ENCODE data around the gene CSNK1G1.
A peak's percentile ranks its signal among the peaks of the same experiment; 100 is the strongest.

Gene CSNK1G1

DNA sequence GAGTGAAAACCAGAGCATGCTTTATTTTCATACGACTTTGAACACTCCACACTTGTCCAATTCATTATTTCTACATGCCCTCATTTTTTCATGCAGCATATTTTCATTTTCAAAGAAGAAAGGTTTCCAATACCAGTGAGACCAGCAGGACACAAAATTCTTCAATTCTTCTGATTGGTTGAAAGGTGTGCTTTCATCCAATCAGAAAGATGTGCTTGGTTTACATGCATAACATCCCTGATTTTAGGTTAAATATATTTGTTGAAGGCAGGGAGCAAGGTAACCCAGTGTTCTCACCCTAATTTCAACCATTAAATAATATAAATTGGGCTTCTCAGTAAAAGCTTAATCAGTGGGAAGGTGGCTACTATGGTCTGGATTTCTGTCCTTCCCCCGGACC, 145.6 kb downstream of the CSNK1G1 start:
- TF ChIP-seq, protein P1, sequence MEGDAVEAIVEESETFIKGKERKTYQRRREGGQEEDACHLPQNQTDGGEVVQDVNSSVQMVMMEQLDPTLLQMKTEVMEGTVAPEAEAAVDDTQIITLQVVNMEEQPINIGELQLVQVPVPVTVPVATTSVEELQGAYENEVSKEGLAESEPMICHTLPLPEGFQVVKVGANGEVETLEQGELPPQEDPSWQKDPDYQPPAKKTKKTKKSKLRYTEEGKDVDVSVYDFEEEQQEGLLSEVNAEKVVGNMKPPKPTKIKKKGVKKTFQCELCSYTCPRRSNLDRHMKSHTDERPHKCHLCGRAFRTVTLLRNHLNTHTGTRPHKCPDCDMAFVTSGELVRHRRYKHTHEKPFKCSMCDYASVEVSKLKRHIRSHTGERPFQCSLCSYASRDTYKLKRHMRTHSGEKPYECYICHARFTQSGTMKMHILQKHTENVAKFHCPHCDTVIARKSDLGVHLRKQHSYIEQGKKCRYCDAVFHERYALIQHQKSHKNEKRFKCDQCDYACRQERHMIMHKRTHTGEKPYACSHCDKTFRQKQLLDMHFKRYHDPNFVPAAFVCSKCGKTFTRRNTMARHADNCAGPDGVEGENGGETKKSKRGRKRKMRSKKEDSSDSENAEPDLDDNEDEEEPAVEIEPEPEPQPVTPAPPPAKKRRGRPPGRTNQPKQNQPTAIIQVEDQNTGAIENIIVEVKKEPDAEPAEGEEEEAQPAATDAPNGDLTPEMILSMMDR (conservative IDR thresholded peaks at IDR 0.05; ENCODE audit: control insufficient read depth, insufficient read depth, low read depth, low read length) = no peak
- no peak for DNase-seq (ENCODE audit: low read depth)
- no peak overlapping the region for H3K4me3 ChIP-seq (ENCODE audit: control insufficient read depth, low read depth, low read length)

DNA sequence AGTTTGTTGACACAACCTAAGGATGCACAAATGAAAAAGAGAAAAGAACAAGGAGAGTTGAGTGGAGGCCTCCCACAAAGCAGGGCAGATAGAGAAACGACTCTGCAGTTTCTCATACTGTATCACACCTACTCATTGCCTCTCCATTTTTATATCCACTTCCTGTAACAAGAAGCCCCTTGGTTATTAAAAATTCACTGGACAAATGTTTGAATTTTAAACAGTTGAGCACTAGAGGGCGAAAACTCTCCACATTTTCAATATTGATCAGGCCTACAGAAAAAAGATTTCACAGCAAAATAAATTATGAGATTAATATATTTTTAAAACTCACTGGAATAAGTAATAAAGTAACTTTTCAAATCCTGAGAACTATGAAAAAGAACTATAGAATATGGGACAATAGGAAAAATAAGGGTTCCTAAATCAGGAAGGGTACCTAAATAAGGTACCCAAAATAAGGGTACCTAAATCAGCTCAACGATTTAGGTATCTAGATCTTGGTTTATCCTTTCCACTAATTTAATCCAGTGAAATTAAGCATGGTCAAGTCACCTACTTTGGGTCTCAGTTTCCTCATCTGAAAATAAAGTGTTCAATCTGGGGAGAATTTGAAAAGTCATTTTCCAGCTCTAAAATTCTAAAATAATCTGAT, 146.2 kb downstream of the CSNK1G1 start:
- TF ChIP-seq, protein P1 (conservative IDR thresholded peaks at IDR 0.05; ENCODE audit: control insufficient read depth, insufficient read depth, low read depth, low read length) = peak; percentile 51
- DNase-seq (ENCODE audit: low read depth) = peak; percentile 64
- H3K4me3 ChIP-seq (ENCODE audit: control insufficient read depth, low read depth, low read length) = no peak overlapping the region

DNA sequence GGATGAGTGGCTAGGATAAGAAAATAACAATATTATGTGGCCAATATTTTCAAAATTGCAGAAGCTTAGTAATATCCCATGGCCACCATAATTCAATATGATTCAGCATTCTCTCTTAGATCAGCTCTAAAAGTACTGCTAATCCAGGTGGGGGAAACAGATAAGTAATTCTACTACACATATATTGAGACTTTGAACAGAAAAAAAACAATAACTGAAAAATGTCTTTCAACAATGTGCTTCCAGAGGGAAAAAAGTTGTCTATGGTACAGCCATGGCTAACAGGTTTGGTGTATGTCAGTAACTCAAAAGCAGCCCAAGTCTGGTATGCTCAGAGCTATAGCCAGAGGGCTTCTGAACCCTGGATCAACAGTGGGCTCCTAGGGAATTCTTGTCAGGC, 150.8 kb downstream of the CSNK1G1 start:
- DNase-seq (ENCODE audit: low read depth) = no peak

DNA sequence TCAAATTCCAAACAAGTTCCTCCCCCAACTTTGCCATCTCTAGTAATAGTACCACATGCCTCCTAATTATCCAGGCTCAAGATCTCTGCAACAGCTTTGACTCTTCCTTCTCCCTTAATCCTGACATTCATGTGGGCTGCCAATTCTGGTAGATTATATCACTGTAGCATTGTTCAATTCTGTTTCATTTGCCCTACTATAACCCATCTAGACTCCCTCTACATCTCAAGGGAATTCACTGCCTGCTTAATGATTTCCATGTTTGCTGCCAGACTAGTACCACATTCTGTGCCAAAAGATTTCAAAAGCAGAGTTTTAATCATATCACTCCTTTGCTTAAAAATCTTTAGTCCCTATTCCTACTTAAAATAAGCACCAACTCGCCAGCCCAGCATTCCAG, 158.5 kb downstream of the CSNK1G1 start:
- peak; percentile 77 for DNase-seq (ENCODE audit: low read depth)
- TF ChIP-seq, protein P1 (conservative IDR thresholded peaks at IDR 0.05; ENCODE audit: control insufficient read depth, insufficient read depth, low read depth, low read length) = no peak
- H3K4me3 ChIP-seq (ENCODE audit: control insufficient read depth, low read depth, low read length) = no peak overlapping the region

More for the DNA sequence above, 150.8 kb downstream of the CSNK1G1 start:
- TF ChIP-seq, protein P1 (conservative IDR thresholded peaks at IDR 0.05; ENCODE audit: control insufficient read depth, insufficient read depth, low read depth, low read length) = no peak
- H3K4me3 ChIP-seq (ENCODE audit: control insufficient read depth, low read depth, low read length) = no peak overlapping the region

DNA sequence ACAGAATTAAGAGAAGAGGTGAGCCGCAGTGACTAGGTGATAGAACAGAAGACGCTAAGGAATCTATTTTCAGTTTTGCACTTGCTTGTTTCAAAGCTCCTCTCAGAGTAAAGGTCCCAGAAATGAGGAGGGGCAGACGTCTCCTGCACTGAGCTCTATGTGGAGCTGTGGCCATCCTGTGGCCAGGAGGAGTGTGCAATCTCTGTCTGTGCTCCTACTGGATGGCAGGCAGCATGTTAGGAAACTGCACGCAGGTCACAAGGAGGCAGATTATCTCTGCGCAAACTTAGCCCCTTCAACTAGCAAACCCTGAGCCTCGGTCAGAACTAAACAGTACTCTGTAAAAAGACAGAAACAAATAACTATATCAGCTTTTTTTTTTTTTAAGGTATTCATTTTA, 162.0 kb downstream of the CSNK1G1 start:
- H3K4me3 ChIP-seq (ENCODE audit: control insufficient read depth, low read depth, low read length) = no peak overlapping the region
- no peak for DNase-seq (ENCODE audit: low read depth)
- TF ChIP-seq, protein P1 (conservative IDR thresholded peaks at IDR 0.05; ENCODE audit: control insufficient read depth, insufficient read depth, low read depth, low read length) = no peak

DNA sequence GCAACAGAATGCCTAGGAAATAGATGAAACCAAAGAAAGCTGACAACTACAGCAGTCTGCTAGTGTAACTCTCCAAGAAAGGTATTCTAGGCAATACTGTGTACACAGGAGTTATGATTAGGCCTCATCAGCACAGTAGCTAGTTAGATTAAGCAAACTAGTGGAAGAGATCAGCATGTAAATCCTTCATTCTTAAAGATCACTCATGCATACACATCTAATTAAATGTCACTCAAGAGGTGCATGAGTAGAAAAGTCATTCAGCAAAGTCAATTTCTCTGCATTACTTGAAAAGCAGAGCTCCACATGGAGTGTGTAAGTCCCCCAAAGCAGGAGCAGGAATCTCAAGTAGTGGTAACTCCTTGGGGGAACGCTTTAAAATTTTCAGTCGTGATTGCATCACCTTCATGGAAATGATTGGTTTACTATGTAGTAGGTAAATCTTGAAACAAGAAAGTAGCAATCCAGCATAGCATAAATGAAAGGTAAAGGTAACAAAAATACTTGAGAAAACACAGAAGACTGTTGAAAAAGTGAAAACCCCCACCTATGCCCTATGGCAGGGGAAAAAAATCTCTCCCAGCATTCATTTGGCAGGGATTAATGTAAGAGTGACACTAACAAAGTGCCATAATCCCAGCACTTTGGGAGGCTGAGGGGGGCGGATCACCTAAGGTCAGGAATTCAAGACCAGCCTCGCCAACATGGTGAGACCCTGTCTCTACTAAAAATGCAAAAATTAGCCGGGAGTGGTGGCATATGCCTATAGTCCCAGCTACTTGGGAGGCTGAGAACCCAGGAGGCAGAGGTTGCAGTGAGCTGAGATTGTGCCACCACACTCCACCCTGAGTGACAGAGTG, 163.8 kb downstream of the CSNK1G1 start:
- no peak for DNase-seq (ENCODE audit: low read depth)
- TF ChIP-seq, protein P1 (conservative IDR thresholded peaks at IDR 0.05; ENCODE audit: control insufficient read depth, insufficient read depth, low read depth, low read length) = no peak
- no peak overlapping the region for H3K4me3 ChIP-seq (ENCODE audit: control insufficient read depth, low read depth, low read length)
